Esophagus muscularis mucosa (tissue), 4 donors: ENCODE data around the gene PAX5.

Source experiments
- EP300 ChIP-seq: sonication (generic); formaldehyde crosslinking; IDR thresholded peaks from one replicate; pipeline ENCODE4 v1.6.1; 2017; ENCODE audit warnings: antibody characterized with exemption
- POLR2A ChIP-seq: fragments of 450-650 bp; IDR thresholded peaks from one replicate; pipeline ENCODE4 v1.6.1; 2017; ENCODE audit warnings: antibody characterized with exemption, moderate library complexity, mild to moderate bottlenecking, low read depth
- POLR2AphosphoS5 ChIP-seq, 2 donors: sonication (generic); formaldehyde crosslinking; IDR thresholded peaks; one replicate each; pipeline ENCODE4 v1.6.1; 2017; ENCODE audit warnings: antibody characterized with exemption in 2 of 2
- TF ChIP-seq, protein P1 (sequence below), 3 experiments: fragments of 200-600 bp in 2 of 3; fragments of 450-650 bp in 1 of 3; sonication (generic) in 2 of 3; IDR thresholded peaks; one replicate each; pipeline ENCODE4 v1.5.1; 2017 to 2019; ENCODE audit warnings: antibody characterized with exemption in 3 of 3, mild to moderate bottlenecking in 2 of 3, moderate library complexity in 1 of 3

DNA sequence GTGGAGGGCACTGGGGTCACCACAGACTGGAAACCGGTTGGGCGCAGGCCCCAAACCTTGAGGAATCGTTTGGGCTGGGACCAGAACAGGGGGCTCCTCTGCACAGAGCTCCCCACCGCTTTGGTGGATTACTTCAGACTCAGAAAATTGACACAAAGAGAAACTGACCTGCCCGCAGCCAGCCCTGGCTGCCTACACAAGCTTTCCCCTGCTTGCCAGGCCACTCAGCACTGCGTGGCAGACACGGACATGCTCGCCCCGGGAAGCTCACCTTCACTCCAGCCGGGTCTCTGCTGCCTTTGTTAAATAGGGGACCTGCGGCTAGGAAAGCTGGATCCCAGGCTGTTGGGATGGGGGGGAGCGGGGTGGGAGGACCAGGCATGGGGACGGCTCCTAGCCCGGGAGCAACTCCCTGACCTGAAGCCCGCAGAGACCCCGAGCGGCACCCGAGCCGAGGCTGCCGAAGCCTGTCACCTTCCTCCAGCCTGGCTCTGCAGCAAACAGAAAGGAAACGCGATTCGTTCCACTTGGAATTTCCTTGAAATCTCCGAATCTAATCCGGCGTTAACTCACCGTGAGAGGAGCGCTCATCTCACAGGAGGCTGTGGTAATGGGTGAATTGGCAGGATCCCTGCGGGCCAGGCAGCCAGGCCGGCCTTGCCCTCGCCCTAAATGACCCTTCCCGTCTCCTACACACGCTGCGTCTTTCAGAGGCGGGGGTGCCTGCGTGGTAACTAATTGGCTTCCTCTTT lies 8.8 kb downstream of the PAX5 start:
- TF ChIP-seq, protein P1, sequence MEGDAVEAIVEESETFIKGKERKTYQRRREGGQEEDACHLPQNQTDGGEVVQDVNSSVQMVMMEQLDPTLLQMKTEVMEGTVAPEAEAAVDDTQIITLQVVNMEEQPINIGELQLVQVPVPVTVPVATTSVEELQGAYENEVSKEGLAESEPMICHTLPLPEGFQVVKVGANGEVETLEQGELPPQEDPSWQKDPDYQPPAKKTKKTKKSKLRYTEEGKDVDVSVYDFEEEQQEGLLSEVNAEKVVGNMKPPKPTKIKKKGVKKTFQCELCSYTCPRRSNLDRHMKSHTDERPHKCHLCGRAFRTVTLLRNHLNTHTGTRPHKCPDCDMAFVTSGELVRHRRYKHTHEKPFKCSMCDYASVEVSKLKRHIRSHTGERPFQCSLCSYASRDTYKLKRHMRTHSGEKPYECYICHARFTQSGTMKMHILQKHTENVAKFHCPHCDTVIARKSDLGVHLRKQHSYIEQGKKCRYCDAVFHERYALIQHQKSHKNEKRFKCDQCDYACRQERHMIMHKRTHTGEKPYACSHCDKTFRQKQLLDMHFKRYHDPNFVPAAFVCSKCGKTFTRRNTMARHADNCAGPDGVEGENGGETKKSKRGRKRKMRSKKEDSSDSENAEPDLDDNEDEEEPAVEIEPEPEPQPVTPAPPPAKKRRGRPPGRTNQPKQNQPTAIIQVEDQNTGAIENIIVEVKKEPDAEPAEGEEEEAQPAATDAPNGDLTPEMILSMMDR (IDR thresholded peaks at IDR 0.05), result no peak
- TF ChIP-seq POLR2AphosphoS5 (IDR thresholded peaks at IDR 0.05) (no peak), POLR2A (no peak), EP300 (no peak)
